OCI-LY1 (cell line): ENCODE measurements around the gene NFASC.

ENCODE experiments used
- H2AFZ ChIP-seq: fragments of 200-600 bp; sonication (generic), shearing (Covaris generic); 2 replicates; pipeline ENCODE4 v1.6.0; 2014; ENCODE audit warnings: antibody characterized with exemption, mild to moderate bottlenecking, low read length
- H3F3A ChIP-seq: fragments of 200-600 bp; sonication (generic), shearing (Covaris generic); 2 replicates; pipeline ENCODE4 v1.6.0; 2014; ENCODE audit warnings: mild to moderate bottlenecking, antibody characterized with exemption, low read length, moderate library complexity; ENCODE audit not compliant: insufficient read depth
- H3K27ac ChIP-seq: fragments of 200-600 bp; sonication (generic); 2 replicates; pipeline ENCODE4 v1.5.1; 2014; ENCODE audit warnings: low read length, mixed run types, mild to moderate bottlenecking, low read depth; ENCODE audit not compliant: poor library complexity, severe bottlenecking
- H3K27me3 ChIP-seq: fragments of 200-600 bp; sonication (generic); 2 replicates; pipeline ENCODE4 v1.6.0; 2014; ENCODE audit warnings: antibody characterized with exemption, mild to moderate bottlenecking, low read length, moderate library complexity; ENCODE audit not compliant: insufficient read depth
- H3K36me3 ChIP-seq: fragments of 200-600 bp; sonication (generic); 2 replicates; pipeline ENCODE4 v1.6.1; 2014; ENCODE audit warnings: mild to moderate bottlenecking, antibody characterized with exemption, low read length, moderate library complexity, mixed read lengths; ENCODE audit not compliant: insufficient read depth
- H3K4me1 ChIP-seq: fragments of 200-600 bp; sonication (generic); 2 replicates; pipeline ENCODE4 v1.5.1; 2014; ENCODE audit warnings: mild to moderate bottlenecking, low read length, moderate library complexity; ENCODE audit not compliant: insufficient read depth, severe bottlenecking
- H3K4me2 ChIP-seq: fragments of 200-600 bp; sonication (generic), shearing (Covaris generic); 2 replicates; pipeline ENCODE4 v1.6.1; 2014; ENCODE audit warnings: low read length
- H3K4me3 ChIP-seq: fragments of 200-600 bp; sonication (generic); 2 replicates; pipeline ENCODE4 v1.5.1; 2014; ENCODE audit warnings: low read length, low read depth, mild to moderate bottlenecking, mixed read lengths; ENCODE audit not compliant: poor library complexity, severe bottlenecking
- H3K79me2 ChIP-seq: fragments of 200-600 bp; shearing (Covaris generic); 2 replicates; pipeline ENCODE4 v1.6.1; 2016; ENCODE audit warnings: mixed run types, low read length, mixed read lengths; ENCODE audit not compliant: insufficient read depth
- H3K9ac ChIP-seq: fragments of 200-600 bp; sonication (generic), shearing (Covaris generic); 2 replicates; pipeline ENCODE4 v1.6.1; 2014; ENCODE audit warnings: mild to moderate bottlenecking, low read length, mixed read lengths
- H3K9me2 ChIP-seq: fragments of 200-600 bp; sonication (generic), shearing (Covaris generic); 2 replicates; pipeline ENCODE4 v1.6.1; 2014; ENCODE audit warnings: low read depth, mild to moderate bottlenecking, low read length, mixed read lengths
- H3K9me3 ChIP-seq: fragments of 200-600 bp; shearing (Covaris generic); 2 replicates; pipeline ENCODE4 v1.6.1; 2014; ENCODE audit warnings: low read length, mixed read lengths
- H4K20me1 ChIP-seq: fragments of 200-600 bp; sonication (generic), shearing (Covaris generic); 2 replicates; pipeline ENCODE4 v1.6.0; 2016; ENCODE audit warnings: mild to moderate bottlenecking, low read length; ENCODE audit not compliant: insufficient read depth
- CTCF ChIP-seq: fragments of 200-600 bp; sonication (generic), shearing (Covaris generic); IDR thresholded peaks from 2 replicates; pipeline ENCODE4 v1.5.1; 2017; ENCODE audit warnings: mild to moderate bottlenecking, antibody characterized with exemption, low read length, moderate library complexity, mixed read lengths
- EZH2 ChIP-seq: fragments of 200-600 bp; sonication (generic), shearing (Covaris generic); IDR thresholded peaks from 2 replicates; pipeline ENCODE4 v1.8.0; 2017; ENCODE audit warnings: borderline replicate concordance, mixed run types, mild to moderate bottlenecking, antibody characterized with exemption, low read length, moderate library complexity, mixed read lengths

NFASC gene

GRCh38 chr1:204947747-204948146 lies 77.1 kb downstream of the NFASC start:
- H3K9me2 ChIP-seq, result no peaks in the 10 kb centered on the region
- no peaks in the 10 kb centered on the region for H3K36me3 ChIP-seq
- H3K27me3 ChIP-seq, result no peaks in the 10 kb centered on the region; the same call in 1 of the 2 replicates
- no peak overlapping the region for H2AFZ ChIP-seq
- no peaks in the 10 kb centered on the region for H4K20me1 ChIP-seq
- no peaks in the 10 kb centered on the region for H3K4me1 ChIP-seq
- no peaks in the 10 kb centered on the region for H3K79me2 ChIP-seq
- no peak overlapping the region for H3K4me3 ChIP-seq
- no peak overlapping the region for H3K4me2 ChIP-seq
- no peaks in the 10 kb centered on the region for H3F3A ChIP-seq
- no peak overlapping the region for H3K9ac ChIP-seq
- no peaks in the 10 kb centered on the region for H3K9me3 ChIP-seq
- no peak overlapping the region for H3K27ac ChIP-seq
- no peak for TF ChIP-seq EZH2
- no peak for TF ChIP-seq CTCF

GRCh38 chr1:204950353-204951001 lies 79.8 kb downstream of the NFASC start:
- H3K9ac ChIP-seq, result no peak overlapping the region
- no peak overlapping the region for H3K27ac ChIP-seq
- TF ChIP-seq EZH2, result no peak
- H3K79me2 ChIP-seq, result no peaks in the 10 kb centered on the region
- no peak overlapping the region for H3K4me2 ChIP-seq
- H2AFZ ChIP-seq, result no peak overlapping the region
- no peaks in the 10 kb centered on the region for H3F3A ChIP-seq
- no peaks in the 10 kb centered on the region for H3K9me2 ChIP-seq
- H3K27me3 ChIP-seq, result no peaks in the 10 kb centered on the region; the same call in 1 of the 2 replicates
- no peaks in the 10 kb centered on the region for H3K9me3 ChIP-seq
- no peak overlapping the region for H3K4me3 ChIP-seq
- no peaks in the 10 kb centered on the region for H4K20me1 ChIP-seq
- no peaks in the 10 kb centered on the region for H3K4me1 ChIP-seq
- H3K36me3 ChIP-seq, result no peaks in the 10 kb centered on the region

- TF ChIP-seq EZH2 (no peak), CTCF (no peak)
- H3K9me3 ChIP-seq, result no peaks in the 10 kb centered on the region
- H3K79me2 ChIP-seq, result no peaks in the 10 kb centered on the region
Measured at GRCh38 chr1:204958317-204959307, 88.0 kb downstream of the NFASC start.

More at GRCh38 chr1:204958317-204959307, 88.0 kb downstream of the NFASC start:
- H3F3A ChIP-seq, result no peaks in the 10 kb centered on the region
- H3K36me3 ChIP-seq, result no peaks in the 10 kb centered on the region
- no peak overlapping the region for H3K27ac ChIP-seq
- no peaks in the 10 kb centered on the region for H3K9me2 ChIP-seq
- no peaks in the 10 kb centered on the region for H4K20me1 ChIP-seq
- no peak overlapping the region for H3K4me2 ChIP-seq
- no peak overlapping the region for H3K9ac ChIP-seq
- H3K27me3 ChIP-seq, result no peaks in the 10 kb centered on the region
- peaks cover 17% of the 10 kb centered on the region for H3K4me1 ChIP-seq
- no peak overlapping the region for H2AFZ ChIP-seq
- H3K4me3 ChIP-seq, result no peak overlapping the region
